H9 (cell line): ENCODE measurements around the gene DBN1. TPM values are rescaled to one million over a fixed set of nuclear protein-coding genes. Genes with fewer than 3 reads are reported as not detected.

Experiments used
- DNase-seq: peaks from one replicate; pipeline ENCODE4 v3.0.0-alpha.2; 2017
- H2AFZ ChIP-seq: one replicate; pipeline ENCODE4 v1.6.1; 2013; ENCODE audit warnings: mild to moderate bottlenecking, low read length, control low read depth, moderate library complexity
- H2AK5ac ChIP-seq: 2 replicates; pipeline ENCODE4 v1.6.1; 2013; ENCODE audit warnings: low read length, control low read depth, mixed read lengths; ENCODE audit not compliant: insufficient read length
- H2BK120ac ChIP-seq: one replicate; pipeline ENCODE4 v1.6.1; 2013; ENCODE audit warnings: low read depth, mild to moderate bottlenecking, low read length, control low read depth, inconsistent platforms; ENCODE audit not compliant: poor library complexity, severe bottlenecking
- H2BK12ac ChIP-seq: 2 replicates; pipeline ENCODE4 v1.6.1; 2013; ENCODE audit warnings: low read length, control low read depth, mixed read lengths, low read depth; ENCODE audit not compliant: insufficient read length
- H2BK15ac ChIP-seq: 2 replicates; pipeline ENCODE4 v1.6.1; 2013; ENCODE audit warnings: low read depth, low read length, control low read depth
- H2BK20ac ChIP-seq: one replicate; pipeline ENCODE4 v1.6.1; 2013; ENCODE audit warnings: low read depth, mild to moderate bottlenecking, low read length, control low read depth, inconsistent platforms; ENCODE audit not compliant: poor library complexity, severe bottlenecking
- H2BK5ac ChIP-seq: 2 replicates; pipeline ENCODE4 v1.6.1; 2013; ENCODE audit warnings: low read length, control low read depth, mixed read lengths; ENCODE audit not compliant: insufficient read length
- H3K14ac ChIP-seq: 2 replicates; pipeline ENCODE4 v1.6.1; 2013; ENCODE audit warnings: low read length, control low read depth; ENCODE audit not compliant: insufficient read depth
- H3K18ac ChIP-seq: 2 replicates; pipeline ENCODE4 v1.6.1; 2013; ENCODE audit warnings: low read depth, mild to moderate bottlenecking, mixed read lengths, low read length, control low read depth; ENCODE audit not compliant: insufficient read length
- H3K23ac ChIP-seq: 2 replicates; pipeline ENCODE4 v1.6.1; 2013; ENCODE audit warnings: low read length, control low read depth, mixed read lengths, low read depth; ENCODE audit not compliant: insufficient read length
- H3K23me2 ChIP-seq: 2 replicates; pipeline ENCODE4 v1.6.1; 2013; ENCODE audit warnings: low read depth, mild to moderate bottlenecking, mixed read lengths, low read length, control low read depth; ENCODE audit not compliant: insufficient read length, poor library complexity, severe bottlenecking
- H3K27ac ChIP-seq: 2 replicates; pipeline ENCODE4 v1.5.1; 2013; ENCODE audit warnings: low read length, control low read depth, mixed read lengths, low read depth; ENCODE audit not compliant: insufficient read length
- H3K27me3 ChIP-seq: 2 replicates; pipeline ENCODE4 v1.6.1; 2013; ENCODE audit warnings: low read length, control low read depth, inconsistent platforms; ENCODE audit not compliant: insufficient read depth
- H3K4ac ChIP-seq: 2 replicates; pipeline ENCODE4 v1.6.1; 2013; ENCODE audit warnings: low read depth, mild to moderate bottlenecking, control low read depth, inconsistent platforms, low read length, moderate library complexity
- H3K4me1 ChIP-seq: 2 replicates; pipeline ENCODE4 v1.6.1; 2013; ENCODE audit warnings: low read length, control low read depth, inconsistent platforms; ENCODE audit not compliant: insufficient read depth
- H3K4me2 ChIP-seq: 2 replicates; pipeline ENCODE4 v1.6.1; 2013; ENCODE audit warnings: low read length, control low read depth, mixed read lengths; ENCODE audit not compliant: insufficient read length, insufficient read depth
- H3K56ac ChIP-seq: 2 replicates; pipeline ENCODE4 v1.6.1; 2013; ENCODE audit warnings: low read depth, mild to moderate bottlenecking, mixed read lengths, low read length, control low read depth; ENCODE audit not compliant: insufficient read length
- H3K79me1 ChIP-seq: 2 replicates; pipeline ENCODE4 v1.6.1; 2013; ENCODE audit warnings: low read depth, mild to moderate bottlenecking, moderate library complexity, low read length, control low read depth, inconsistent platforms; ENCODE audit not compliant: insufficient read depth, poor library complexity, severe bottlenecking
- H3K79me2 ChIP-seq: 2 replicates; pipeline ENCODE4 v1.6.1; 2013; ENCODE audit warnings: low read length, control low read depth, inconsistent platforms; ENCODE audit not compliant: insufficient read depth
- H3K9ac ChIP-seq: 2 replicates; pipeline ENCODE4 v1.6.1; 2013; ENCODE audit warnings: low read length, control low read depth, mixed read lengths; ENCODE audit not compliant: insufficient read length; ENCODE audit errors: extremely low read depth
- H3K9me3 ChIP-seq: one replicate; pipeline ENCODE4 v1.6.1; 2013; ENCODE audit warnings: low read depth, low read length, inconsistent platforms; ENCODE audit not compliant: control insufficient read depth
- H3T11ph ChIP-seq: one replicate; pipeline ENCODE4 v1.6.1; 2013; ENCODE audit warnings: mild to moderate bottlenecking, low read length, control low read depth, inconsistent platforms
- H4K20me1 ChIP-seq: one replicate; pipeline ENCODE4 v1.6.1; 2013; ENCODE audit not compliant: control insufficient read depth, insufficient read length, insufficient read depth
- H4K5ac ChIP-seq: 2 replicates; pipeline ENCODE4 v1.6.1; 2013; ENCODE audit warnings: low read depth, mild to moderate bottlenecking, mixed read lengths, low read length, control low read depth; ENCODE audit not compliant: insufficient read length
- H4K8ac ChIP-seq: replicated peaks from 2 replicates; pipeline ENCODE4 v1.6.1; 2013; ENCODE audit warnings: low read length, control low read depth, mixed read lengths, low read depth; ENCODE audit not compliant: insufficient read length
- H4K91ac ChIP-seq: 2 replicates; pipeline ENCODE4 v1.6.1; 2013; ENCODE audit warnings: low read depth, mild to moderate bottlenecking, moderate library complexity, mixed read lengths, low read length, control low read depth; ENCODE audit not compliant: insufficient read length
- H3K27ac Mint-ChIP-seq, 3 experiments: 2 replicates in 2 of 3; 3 replicates in 1 of 3; pipeline ENCODE4 v1.8.0; 2020 to 2021; ENCODE audit warnings: mixed read lengths in 3 of 3, mild to moderate bottlenecking in 1 of 3, moderate library complexity in 1 of 3
- H3K27me3 Mint-ChIP-seq: 2 replicates; pipeline ENCODE4 v1.8.0; 2021; ENCODE audit warnings: low read depth, mild to moderate bottlenecking, moderate library complexity, mixed read lengths
- H3K36me3 Mint-ChIP-seq, 3 experiments: 2 replicates in 2 of 3; 3 replicates in 1 of 3; pipeline ENCODE4 v1.8.0; 2020 to 2021; ENCODE audit warnings: low read depth in 3 of 3, mixed read lengths in 3 of 3; ENCODE audit not compliant: insufficient read depth in 1 of 3
- H3K4me1 Mint-ChIP-seq, 2 experiments: 2 replicates each; pipeline ENCODE4 v1.8.0; 2020; ENCODE audit warnings: mixed read lengths in 2 of 2
- H3K4me3 Mint-ChIP-seq, 2 experiments: 2 replicates in 1 of 2; 3 replicates in 1 of 2; pipeline ENCODE4 v1.8.0; 2020 to 2021; ENCODE audit warnings: mild to moderate bottlenecking in 2 of 2, mixed read lengths in 2 of 2, moderate library complexity in 1 of 2
- H3K9me3 Mint-ChIP-seq, 2 experiments: 2 replicates in 1 of 2; 3 replicates in 1 of 2; pipeline ENCODE4 v1.8.0; 2020; ENCODE audit warnings: mild to moderate bottlenecking in 2 of 2, mixed read lengths in 2 of 2, moderate library complexity in 1 of 2
- WGBS: extraction: QIAGEN DNeasy Blood & Tissue Kit; methylation state at CpG from one replicate; pipeline ENCODE4 v1.1.7; 2013; ENCODE audit warnings: missing lambda C conversion rate, low lambda C conversion rate, mixed read lengths; ENCODE audit not compliant: insufficient read length; ENCODE audit errors: extremely low coverage; 5-methylcytosine and 5-hydroxymethylcytosine counted together
- total RNA-seq: library from RNA; stranded (reverse); gene quantifications from 2 replicates; pipeline ENCODE4 v1.2.1, GENCODE V29; 2021
- TF ChIP-seq, protein P1 (sequence below): fragments of 200-600 bp; sonication (generic); conservative IDR thresholded peaks from 3 replicates; pipeline ENCODE4 v1.8.0; 2021; ENCODE audit warnings: antibody characterized with exemption, mild to moderate bottlenecking

DBN1 gene
- total RNA-seq, 1 experiment from 2014 or later, result 340 TPM

DNA sequence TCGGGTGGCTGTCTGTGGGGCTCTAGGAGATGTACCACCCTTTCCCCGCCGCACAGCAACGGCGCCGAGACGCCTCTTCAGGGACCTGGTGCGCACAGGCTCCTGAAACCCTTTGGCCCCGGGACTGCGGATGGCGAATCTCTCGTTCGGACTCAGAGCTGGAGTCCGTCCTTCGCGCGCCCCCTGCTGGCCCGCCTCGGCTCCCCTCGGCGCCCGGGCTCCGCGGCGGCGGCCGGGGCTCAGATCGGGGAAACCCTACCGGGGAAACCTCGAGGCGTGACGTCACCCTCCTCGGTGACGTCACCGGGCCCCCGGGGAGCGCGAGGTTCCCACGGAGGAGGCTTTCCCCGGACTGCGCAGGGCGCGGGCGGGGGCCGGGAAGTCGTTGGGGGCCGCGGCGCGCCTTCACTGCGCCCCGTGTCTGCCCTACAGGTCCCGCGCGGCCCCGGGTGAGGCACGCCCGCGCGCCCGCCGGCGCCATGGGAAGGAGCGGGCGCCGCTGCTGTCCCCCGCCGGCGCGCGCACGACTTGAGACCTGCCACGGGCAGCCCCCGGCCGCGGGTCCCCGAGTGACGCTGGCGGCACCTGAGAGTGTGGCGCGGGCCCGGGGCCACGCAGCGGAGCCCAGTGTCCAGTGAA, 18.9 kb downstream of the DBN1 start:
- peak overlapping the region; percentile 96 for H3K14ac ChIP-seq
- no peaks in the 10 kb centered on the region for H3K9me3 ChIP-seq
- no peak overlapping the region for H3K27ac ChIP-seq
- H3K79me2 ChIP-seq, result no peaks in the 10 kb centered on the region
- H3K79me1 ChIP-seq, result no peaks in the 10 kb centered on the region
- Mint-ChIP-seq H3K27ac (no peak overlapping the region; a peak in 1 of 7 replicates), H3K4me3 (peak overlapping the region; percentile 72 to 86), H3K27me3 (peaks cover 26% of the 10 kb centered on the region), H3K9me3 (no peaks in the 10 kb centered on the region; a peak in 1 of 5 replicates), H3K4me1 (peaks cover 30 to 34% of the 10 kb centered on the region in 2 experiments), H3K36me3 (peaks cover 11 to 37% (median 25%) of the 10 kb centered on the region in 3 experiments)
- H2AFZ ChIP-seq, result no peak overlapping the region
- no peak overlapping the region for H4K5ac ChIP-seq
- peak overlapping the region; percentile 97 for H3K18ac ChIP-seq
- no peak overlapping the region for H4K8ac ChIP-seq
- H2BK12ac ChIP-seq, result no peak overlapping the region
- no peak overlapping the region for H3K56ac ChIP-seq
- no peak overlapping the region for H3K23ac ChIP-seq
- H2BK5ac ChIP-seq, result no peak overlapping the region
- no peak overlapping the region for H3T11ph ChIP-seq
- H3K23me2 ChIP-seq, result peaks cover 14% of the 10 kb centered on the region
- peak overlapping the region; percentile 54 for H3K9ac ChIP-seq
- no peak overlapping the region for H2BK20ac ChIP-seq
- peak; percentile 91 for DNase-seq
- no CpG with 5 or more reads among the region's 84 CpGs for WGBS
- TF ChIP-seq, protein P1, sequence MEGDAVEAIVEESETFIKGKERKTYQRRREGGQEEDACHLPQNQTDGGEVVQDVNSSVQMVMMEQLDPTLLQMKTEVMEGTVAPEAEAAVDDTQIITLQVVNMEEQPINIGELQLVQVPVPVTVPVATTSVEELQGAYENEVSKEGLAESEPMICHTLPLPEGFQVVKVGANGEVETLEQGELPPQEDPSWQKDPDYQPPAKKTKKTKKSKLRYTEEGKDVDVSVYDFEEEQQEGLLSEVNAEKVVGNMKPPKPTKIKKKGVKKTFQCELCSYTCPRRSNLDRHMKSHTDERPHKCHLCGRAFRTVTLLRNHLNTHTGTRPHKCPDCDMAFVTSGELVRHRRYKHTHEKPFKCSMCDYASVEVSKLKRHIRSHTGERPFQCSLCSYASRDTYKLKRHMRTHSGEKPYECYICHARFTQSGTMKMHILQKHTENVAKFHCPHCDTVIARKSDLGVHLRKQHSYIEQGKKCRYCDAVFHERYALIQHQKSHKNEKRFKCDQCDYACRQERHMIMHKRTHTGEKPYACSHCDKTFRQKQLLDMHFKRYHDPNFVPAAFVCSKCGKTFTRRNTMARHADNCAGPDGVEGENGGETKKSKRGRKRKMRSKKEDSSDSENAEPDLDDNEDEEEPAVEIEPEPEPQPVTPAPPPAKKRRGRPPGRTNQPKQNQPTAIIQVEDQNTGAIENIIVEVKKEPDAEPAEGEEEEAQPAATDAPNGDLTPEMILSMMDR, result peak; percentile 87
- no peaks in the 10 kb centered on the region for H3K4me1 ChIP-seq
- H2BK120ac ChIP-seq, result peak overlapping the region; percentile 72
- no peak overlapping the region for H4K91ac ChIP-seq
- no peaks in the 10 kb centered on the region for H4K20me1 ChIP-seq
- no peak overlapping the region for H2AK5ac ChIP-seq
- peaks cover 4% of the 10 kb centered on the region; the same call in 1 of the 2 replicates for H3K27me3 ChIP-seq
- H3K4ac ChIP-seq, result peak overlapping the region; percentile 68; the same call in 1 of the 2 replicates
- peak overlapping the region; percentile 73 for H3K4me2 ChIP-seq
- H2BK15ac ChIP-seq, result peak overlapping the region; percentile 42; the same call in 1 of the 2 replicates
